ENCODE data around the gene PTTG1. TPM values are rescaled to one million over a fixed set of nuclear protein-coding genes. Genes with fewer than 3 reads are reported as not detected.

The PTTG1 gene
- total RNA-seq, 1 donor from 2014 or later: 36.9 TPM

GRCh38 chr5:160467555-160468362 is 46.1 kb downstream of the PTTG1 start:
- no peaks in the 10 kb centered on the region for H3K36me3 ChIP-seq (ENCODE audit: control insufficient read depth, insufficient read depth, low read length)
- TF ChIP-seq CTCF (IDR thresholded peaks at IDR 0.05; ENCODE audit: insufficient read depth, low read length, severe bottlenecking): no peak
- FAIRE-seq (no peak), DNase-seq (ENCODE audit: low read depth) (peak; percentile 50)
- no peak overlapping the region for H3K4me3 ChIP-seq (ENCODE audit: low read depth, low read length)
- no peaks in the 10 kb centered on the region for H3K27me3 ChIP-seq (ENCODE audit: control insufficient read depth, insufficient read depth, low read length)

GRCh38 chr5:160468363-160468975 is 46.8 kb downstream of the PTTG1 start:
- DNase-seq (ENCODE audit: low read depth) (no peak), FAIRE-seq (no peak)
- Histone ChIP-seq H3K27me3 (ENCODE audit: control insufficient read depth, insufficient read depth, low read length) (no peaks in the 10 kb centered on the region), H3K4me3 (ENCODE audit: low read depth, low read length) (no peak overlapping the region), H3K36me3 (ENCODE audit: control insufficient read depth, insufficient read depth, low read length) (no peaks in the 10 kb centered on the region)
- TF ChIP-seq CTCF (IDR thresholded peaks at IDR 0.05; ENCODE audit: insufficient read depth, low read length, severe bottlenecking): no peak

GRCh38 chr5:160469156-160470144 is 47.8 kb downstream of the PTTG1 start:
- TF ChIP-seq CTCF (IDR thresholded peaks at IDR 0.05; ENCODE audit: insufficient read depth, low read length, severe bottlenecking): no peak
- FAIRE-seq (no peak), DNase-seq (ENCODE audit: low read depth) (no peak)
- Histone ChIP-seq H3K36me3 (ENCODE audit: control insufficient read depth, insufficient read depth, low read length) (no peaks in the 10 kb centered on the region), H3K27me3 (ENCODE audit: control insufficient read depth, insufficient read depth, low read length) (no peaks in the 10 kb centered on the region), H3K4me3 (ENCODE audit: low read depth, low read length) (no peak overlapping the region)

GRCh38 chr5:160470437-160471361 is 49.0 kb downstream of the PTTG1 start:
- no peaks in the 10 kb centered on the region for H3K36me3 ChIP-seq (ENCODE audit: control insufficient read depth, insufficient read depth, low read length)
- no peak for TF ChIP-seq CTCF (IDR thresholded peaks at IDR 0.05; ENCODE audit: insufficient read depth, low read length, severe bottlenecking)
- no peaks in the 10 kb centered on the region for H3K27me3 ChIP-seq (ENCODE audit: control insufficient read depth, insufficient read depth, low read length)
- no peak for DNase-seq (ENCODE audit: low read depth)
- no peak for FAIRE-seq
- H3K4me3 ChIP-seq (ENCODE audit: low read depth, low read length): no peak overlapping the region

- Histone ChIP-seq H3K27me3 (ENCODE audit: control insufficient read depth, insufficient read depth, low read length) (no peaks in the 10 kb centered on the region), H3K36me3 (ENCODE audit: control insufficient read depth, insufficient read depth, low read length) (no peaks in the 10 kb centered on the region), H3K4me3 (ENCODE audit: low read depth, low read length) (no peak overlapping the region)
- TF ChIP-seq CTCF (IDR thresholded peaks at IDR 0.05; ENCODE audit: insufficient read depth, low read length, severe bottlenecking): no peak
- DNase-seq (ENCODE audit: low read depth) (no peak), FAIRE-seq (no peak)
These were observed 50.1 kb downstream of the PTTG1 start for GRCh38 chr5:160471761-160472160.

All from bronchial epithelial cell (primary cell).